HEK293 (cell line): ENCODE data around the gene HOXC5.

Experiments
- GFI1B ChIP-seq: fragments of 450-650 bp; formaldehyde crosslinking; IDR thresholded peaks from 2 replicates; pipeline ENCODE4 v1.5.1; 2016; ENCODE audit warnings: missing biosample characterization, missing genetic modification characterization
- GLIS1 ChIP-seq: fragments of 450-650 bp; formaldehyde crosslinking; IDR thresholded peaks from 2 replicates; pipeline ENCODE4 v1.5.1; 2016; ENCODE audit warnings: missing biosample characterization, missing genetic modification characterization
- KLF10 ChIP-seq: fragments of 450-650 bp; IDR thresholded peaks from 2 replicates; pipeline ENCODE4 v1.5.1; 2018; ENCODE audit warnings: missing biosample characterization, mild to moderate bottlenecking, missing genetic modification characterization
- PRDM1 ChIP-seq: fragments of 450-650 bp; formaldehyde crosslinking; IDR thresholded peaks from 2 replicates; pipeline ENCODE4; 2016; ENCODE audit warnings: missing biosample characterization, missing genetic modification characterization
- REPIN1 ChIP-seq: fragments of 450-650 bp; formaldehyde crosslinking; IDR thresholded peaks from 2 replicates; pipeline ENCODE4 v1.5.1; 2017; ENCODE audit warnings: missing biosample characterization, missing genetic modification characterization, low read depth
- SCRT2 ChIP-seq: fragments of 450-650 bp; formaldehyde crosslinking; IDR thresholded peaks from 2 replicates; pipeline ENCODE4 v1.5.1; 2016; ENCODE audit warnings: missing biosample characterization, missing genetic modification characterization
- YY1 ChIP-seq: fragments of 450-650 bp; formaldehyde crosslinking; IDR thresholded peaks from 2 replicates; pipeline ENCODE4 v1.5.1; 2018; ENCODE audit warnings: missing biosample characterization, missing genetic modification characterization
- ZBTB17 ChIP-seq: fragments of 450-650 bp; formaldehyde crosslinking; IDR thresholded peaks from 2 replicates; pipeline ENCODE4 v1.5.1; 2016; ENCODE audit warnings: missing biosample characterization, missing genetic modification characterization
- ZBTB21 ChIP-seq: fragments of 450-650 bp; formaldehyde crosslinking; IDR thresholded peaks from 2 replicates; pipeline ENCODE4 v1.5.1; 2017; ENCODE audit warnings: missing biosample characterization, missing genetic modification characterization
- ZBTB8A ChIP-seq: fragments of 450-650 bp; formaldehyde crosslinking; IDR thresholded peaks from 2 replicates; pipeline ENCODE4 v1.5.1; 2016; ENCODE audit warnings: missing biosample characterization, missing genetic modification characterization
- ZFP3 ChIP-seq: fragments of 450-650 bp; formaldehyde crosslinking; IDR thresholded peaks from 2 replicates; pipeline ENCODE4 v1.5.1; 2016; ENCODE audit warnings: low read depth, missing biosample characterization, missing genetic modification characterization
- ZFP41 ChIP-seq: fragments of 450-650 bp; formaldehyde crosslinking; IDR thresholded peaks from 2 replicates; pipeline ENCODE4 v1.5.1; 2016; ENCODE audit warnings: missing biosample characterization, missing genetic modification characterization, borderline replicate concordance
- ZNF10 ChIP-seq: fragments of 450-650 bp; formaldehyde crosslinking; IDR thresholded peaks from 2 replicates; pipeline ENCODE4 v1.5.1; 2017; ENCODE audit warnings: missing biosample characterization, missing genetic modification characterization
- ZNF121 ChIP-seq: fragments of 450-650 bp; formaldehyde crosslinking; IDR thresholded peaks from 2 replicates; pipeline ENCODE4 v1.5.1; 2016; ENCODE audit warnings: missing biosample characterization, missing genetic modification characterization
- ZNF138 ChIP-seq: fragments of 450-650 bp; formaldehyde crosslinking; IDR thresholded peaks from 2 replicates; pipeline ENCODE4 v1.5.1; 2016; ENCODE audit warnings: missing biosample characterization, missing genetic modification characterization, borderline replicate concordance
- ZNF146 ChIP-seq: fragments of 450-650 bp; formaldehyde crosslinking; IDR thresholded peaks from 2 replicates; pipeline ENCODE4 v1.5.1; 2016; ENCODE audit warnings: missing biosample characterization, missing genetic modification characterization
- ZNF175 ChIP-seq: fragments of 450-650 bp; formaldehyde crosslinking; IDR thresholded peaks from 2 replicates; pipeline ENCODE4 v1.5.1; 2016; ENCODE audit warnings: missing biosample characterization, missing genetic modification characterization
- ZNF223 ChIP-seq: fragments of 450-650 bp; formaldehyde crosslinking; IDR thresholded peaks from 2 replicates; pipeline ENCODE4 v1.5.1; 2016; ENCODE audit warnings: missing biosample characterization, missing genetic modification characterization
- ZNF335 ChIP-seq: fragments of 450-650 bp; formaldehyde crosslinking; conservative IDR thresholded peaks from 2 replicates; pipeline ENCODE4 v1.5.1; 2016; ENCODE audit warnings: missing biosample characterization, missing genetic modification characterization
- ZNF416 ChIP-seq: fragments of 450-650 bp; formaldehyde crosslinking; IDR thresholded peaks from 2 replicates; pipeline ENCODE4 v1.5.1; 2016; ENCODE audit warnings: missing biosample characterization, missing genetic modification characterization
- ZNF514 ChIP-seq: fragments of 450-650 bp; formaldehyde crosslinking; IDR thresholded peaks from 2 replicates; pipeline ENCODE4 v1.5.1; 2016; ENCODE audit warnings: missing biosample characterization, missing genetic modification characterization
- ZNF600 ChIP-seq: fragments of 450-650 bp; formaldehyde crosslinking; IDR thresholded peaks from 2 replicates; pipeline ENCODE4 v1.5.1; 2016; ENCODE audit warnings: missing biosample characterization, missing genetic modification characterization
- ZNF629 ChIP-seq: fragments of 450-650 bp; formaldehyde crosslinking; IDR thresholded peaks from 2 replicates; pipeline ENCODE4 v1.5.1; 2017; ENCODE audit warnings: missing biosample characterization, missing genetic modification characterization
- ZNF76 ChIP-seq: fragments of 450-650 bp; formaldehyde crosslinking; IDR thresholded peaks from 2 replicates; pipeline ENCODE4; 2016; ENCODE audit warnings: low read depth, missing biosample characterization, missing genetic modification characterization, borderline replicate concordance
- TF ChIP-seq, protein P1 (sequence below): fragments of 450-650 bp; formaldehyde crosslinking; IDR thresholded peaks from 2 replicates; pipeline ENCODE4 v1.5.1; 2016; ENCODE audit warnings: missing biosample characterization, missing genetic modification characterization, borderline replicate concordance
- TF ChIP-seq, protein P2 (sequence below): fragments of 450-650 bp; formaldehyde crosslinking; IDR thresholded peaks from 2 replicates; pipeline ENCODE4 v1.5.1; 2017; ENCODE audit warnings: missing biosample characterization, missing genetic modification characterization
- TF ChIP-seq, protein P3 (sequence below): fragments of 450-650 bp; formaldehyde crosslinking; IDR thresholded peaks from 2 replicates; pipeline ENCODE4 v1.5.1; 2017; ENCODE audit warnings: missing biosample characterization, missing genetic modification characterization
- TF ChIP-seq, protein P4 (sequence below): fragments of 450-650 bp; formaldehyde crosslinking; IDR thresholded peaks from 2 replicates; pipeline ENCODE4 v1.5.1; 2016; ENCODE audit warnings: missing biosample characterization, missing genetic modification characterization
- TF ChIP-seq, protein P5 (sequence below): fragments of 450-650 bp; formaldehyde crosslinking; optimal IDR thresholded peaks from 2 replicates; pipeline ENCODE3; 2016; ENCODE audit warnings: missing biosample characterization, mild to moderate bottlenecking, missing genetic modification characterization
- TF ChIP-seq, protein P6 (sequence below): fragments of 450-650 bp; formaldehyde crosslinking; IDR thresholded peaks from 2 replicates; pipeline ENCODE4; 2016; ENCODE audit warnings: missing biosample characterization, missing genetic modification characterization

HOXC5 gene

DNA sequence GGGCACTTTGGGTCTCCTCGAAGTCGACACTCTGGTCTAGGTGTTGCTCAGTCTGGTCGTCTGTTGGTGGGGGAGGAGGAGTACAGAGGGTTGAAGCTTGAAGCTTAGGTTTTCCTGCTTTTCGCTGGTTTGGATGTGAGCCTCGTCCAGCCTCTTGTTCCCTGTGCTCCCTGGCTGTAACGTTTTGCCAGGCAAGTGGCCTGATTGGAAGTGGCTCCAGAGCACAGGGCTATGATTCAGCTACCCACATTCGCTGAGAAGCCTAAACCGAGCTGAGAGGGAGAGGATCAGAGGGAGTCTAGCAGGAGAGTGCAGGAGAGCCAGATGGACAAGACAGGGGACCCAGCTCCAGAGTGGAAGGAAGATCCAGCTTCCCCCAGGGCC is 41.8 kb upstream of the HOXC5 start (continued):
- TF ChIP-seq, protein P1, sequence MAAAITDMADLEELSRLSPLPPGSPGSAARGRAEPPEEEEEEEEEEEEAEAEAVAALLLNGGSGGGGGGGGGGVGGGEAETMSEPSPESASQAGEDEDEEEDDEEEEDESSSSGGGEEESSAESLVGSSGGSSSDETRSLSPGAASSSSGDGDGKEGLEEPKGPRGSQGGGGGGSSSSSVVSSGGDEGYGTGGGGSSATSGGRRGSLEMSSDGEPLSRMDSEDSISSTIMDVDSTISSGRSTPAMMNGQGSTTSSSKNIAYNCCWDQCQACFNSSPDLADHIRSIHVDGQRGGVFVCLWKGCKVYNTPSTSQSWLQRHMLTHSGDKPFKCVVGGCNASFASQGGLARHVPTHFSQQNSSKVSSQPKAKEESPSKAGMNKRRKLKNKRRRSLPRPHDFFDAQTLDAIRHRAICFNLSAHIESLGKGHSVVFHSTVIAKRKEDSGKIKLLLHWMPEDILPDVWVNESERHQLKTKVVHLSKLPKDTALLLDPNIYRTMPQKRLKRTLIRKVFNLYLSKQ (tag by site-specific recombination), result no peak
- TF ChIP-seq REPIN1 (tag by site-specific recombination) (no peak), ZNF416 (tag by site-specific recombination) (no peak), ZNF335 (tag by site-specific recombination) (peak; percentile 29; the same call in 1 of the 2 replicates), ZNF146 (no peak), ZNF223 (no peak), PRDM1 (tag by site-specific recombination) (peak; percentile 38; the same call in 1 of the 2 replicates), ZNF76 (0 out of 2 replicates have a peak, but pooled peaks have one; percentile 11), ZBTB8A (tag by site-specific recombination) (peak; percentile 4; the same call in 1 of the 2 replicates), KLF10 (tag by site-specific recombination) (no peak), ZFP3 (tag by site-specific recombination) (no peak), ZNF175 (tag by site-specific recombination) (no peak), GFI1B (tag by site-specific recombination) (no peak), SCRT2 (tag by site-specific recombination) (no peak), ZFP41 (tag by site-specific recombination) (no peak), ZNF10 (tag by site-specific recombination) (no peak), ZNF121 (no peak), ZNF629 (tag by site-specific recombination) (no peak), ZNF138 (tag by site-specific recombination) (no peak), GLIS1 (tag by site-specific recombination) (no peak), ZNF514 (tag by site-specific recombination) (no peak), ZBTB21 (tag by site-specific recombination) (no peak), ZNF600 (tag by site-specific recombination) (peak; percentile 99), ZBTB17 (tag by site-specific recombination) (peak; percentile 97), YY1 (tag by site-specific recombination) (no peak)
- TF ChIP-seq, protein P2, sequence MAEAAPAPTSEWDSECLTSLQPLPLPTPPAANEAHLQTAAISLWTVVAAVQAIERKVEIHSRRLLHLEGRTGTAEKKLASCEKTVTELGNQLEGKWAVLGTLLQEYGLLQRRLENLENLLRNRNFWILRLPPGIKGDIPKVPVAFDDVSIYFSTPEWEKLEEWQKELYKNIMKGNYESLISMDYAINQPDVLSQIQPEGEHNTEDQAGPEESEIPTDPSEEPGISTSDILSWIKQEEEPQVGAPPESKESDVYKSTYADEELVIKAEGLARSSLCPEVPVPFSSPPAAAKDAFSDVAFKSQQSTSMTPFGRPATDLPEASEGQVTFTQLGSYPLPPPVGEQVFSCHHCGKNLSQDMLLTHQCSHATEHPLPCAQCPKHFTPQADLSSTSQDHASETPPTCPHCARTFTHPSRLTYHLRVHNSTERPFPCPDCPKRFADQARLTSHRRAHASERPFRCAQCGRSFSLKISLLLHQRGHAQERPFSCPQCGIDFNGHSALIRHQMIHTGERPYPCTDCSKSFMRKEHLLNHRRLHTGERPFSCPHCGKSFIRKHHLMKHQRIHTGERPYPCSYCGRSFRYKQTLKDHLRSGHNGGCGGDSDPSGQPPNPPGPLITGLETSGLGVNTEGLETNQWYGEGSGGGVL, result no peak
- TF ChIP-seq, protein P3, sequence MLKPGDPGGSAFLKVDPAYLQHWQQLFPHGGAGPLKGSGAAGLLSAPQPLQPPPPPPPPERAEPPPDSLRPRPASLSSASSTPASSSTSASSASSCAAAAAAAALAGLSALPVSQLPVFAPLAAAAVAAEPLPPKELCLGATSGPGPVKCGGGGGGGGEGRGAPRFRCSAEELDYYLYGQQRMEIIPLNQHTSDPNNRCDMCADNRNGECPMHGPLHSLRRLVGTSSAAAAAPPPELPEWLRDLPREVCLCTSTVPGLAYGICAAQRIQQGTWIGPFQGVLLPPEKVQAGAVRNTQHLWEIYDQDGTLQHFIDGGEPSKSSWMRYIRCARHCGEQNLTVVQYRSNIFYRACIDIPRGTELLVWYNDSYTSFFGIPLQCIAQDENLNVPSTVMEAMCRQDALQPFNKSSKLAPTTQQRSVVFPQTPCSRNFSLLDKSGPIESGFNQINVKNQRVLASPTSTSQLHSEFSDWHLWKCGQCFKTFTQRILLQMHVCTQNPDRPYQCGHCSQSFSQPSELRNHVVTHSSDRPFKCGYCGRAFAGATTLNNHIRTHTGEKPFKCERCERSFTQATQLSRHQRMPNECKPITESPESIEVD (tag by site-specific recombination), result no peak
- TF ChIP-seq, protein P4, sequence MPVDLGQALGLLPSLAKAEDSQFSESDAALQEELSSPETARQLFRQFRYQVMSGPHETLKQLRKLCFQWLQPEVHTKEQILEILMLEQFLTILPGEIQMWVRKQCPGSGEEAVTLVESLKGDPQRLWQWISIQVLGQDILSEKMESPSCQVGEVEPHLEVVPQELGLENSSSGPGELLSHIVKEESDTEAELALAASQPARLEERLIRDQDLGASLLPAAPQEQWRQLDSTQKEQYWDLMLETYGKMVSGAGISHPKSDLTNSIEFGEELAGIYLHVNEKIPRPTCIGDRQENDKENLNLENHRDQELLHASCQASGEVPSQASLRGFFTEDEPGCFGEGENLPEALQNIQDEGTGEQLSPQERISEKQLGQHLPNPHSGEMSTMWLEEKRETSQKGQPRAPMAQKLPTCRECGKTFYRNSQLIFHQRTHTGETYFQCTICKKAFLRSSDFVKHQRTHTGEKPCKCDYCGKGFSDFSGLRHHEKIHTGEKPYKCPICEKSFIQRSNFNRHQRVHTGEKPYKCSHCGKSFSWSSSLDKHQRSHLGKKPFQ, result no peak
- TF ChIP-seq, protein P5, sequence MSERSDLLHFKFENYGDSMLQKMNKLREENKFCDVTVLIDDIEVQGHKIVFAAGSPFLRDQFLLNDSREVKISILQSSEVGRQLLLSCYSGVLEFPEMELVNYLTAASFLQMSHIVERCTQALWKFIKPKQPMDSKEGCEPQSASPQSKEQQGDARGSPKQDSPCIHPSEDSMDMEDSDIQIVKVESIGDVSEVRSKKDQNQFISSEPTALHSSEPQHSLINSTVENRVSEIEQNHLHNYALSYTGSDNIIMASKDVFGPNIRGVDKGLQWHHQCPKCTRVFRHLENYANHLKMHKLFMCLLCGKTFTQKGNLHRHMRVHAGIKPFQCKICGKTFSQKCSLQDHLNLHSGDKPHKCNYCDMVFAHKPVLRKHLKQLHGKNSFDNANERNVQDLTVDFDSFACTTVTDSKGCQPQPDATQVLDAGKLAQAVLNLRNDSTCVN (tag by site-specific recombination), result no peak
- TF ChIP-seq, protein P6, sequence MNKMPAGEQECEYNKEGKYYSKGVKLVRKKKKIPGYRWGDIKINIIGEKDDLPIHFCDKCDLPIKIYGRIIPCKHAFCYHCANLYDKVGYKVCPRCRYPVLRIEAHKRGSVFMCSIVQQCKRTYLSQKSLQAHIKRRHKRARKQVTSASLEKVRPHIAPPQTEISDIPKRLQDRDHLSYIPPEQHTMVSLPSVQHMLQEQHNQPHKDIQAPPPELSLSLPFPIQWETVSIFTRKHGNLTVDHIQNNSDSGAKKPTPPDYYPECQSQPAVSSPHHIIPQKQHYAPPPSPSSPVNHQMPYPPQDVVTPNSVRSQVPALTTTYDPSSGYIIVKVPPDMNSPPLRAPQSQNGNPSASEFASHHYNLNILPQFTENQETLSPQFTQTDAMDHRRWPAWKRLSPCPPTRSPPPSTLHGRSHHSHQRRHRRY, result no peak
